GM21619 (cell line): ENCODE measurements around the gene PROSER3.
"Not testable (repeated sequence)": the region's sequence is repeated elsewhere in the genome, so short reads cannot be mapped to it uniquely, and the experiment has no call there.

Source experiments
- ATAC-seq: cut with Tn5 transposase; IDR thresholded peaks from one replicate; pipeline ENCODE4 v1.9.1; 2021; ENCODE audit not compliant: unreplicated experiment

Gene PROSER3

GRCh38 chr19:35753634-35754369, 4.2 kb upstream of the PROSER3 start:
- ATAC-seq = no peak

- ATAC-seq = no peak
Measured at GRCh38 chr19:35754370-35755130, 3.4 kb upstream of the PROSER3 start.

GRCh38 chr19:35755131-35755549, 2.8 kb upstream of the PROSER3 start:
- no peak for ATAC-seq

GRCh38 chr19:35755550-35756376, 2.2 kb upstream of the PROSER3 start:
- no peak for ATAC-seq

GRCh38 chr19:35756377-35757230, 1.4 kb upstream of the PROSER3 start, which contains the start of gene HSPB6:
TSS of gene HSPB6 (minus strand) at chr19:35757029. CDS start at chr19:35757008, 21 bp downstream.
- ATAC-seq = no peak

- peak; percentile 9 for ATAC-seq
Measured at GRCh38 chr19:35757231-35757748, 686 bp upstream of the PROSER3 start.

GRCh38 chr19:35759697-35760096, 1.7 kb downstream of the PROSER3 start:
- no peak for ATAC-seq

GRCh38 chr19:35760711-35761349, 2.9 kb downstream of the PROSER3 start:
- no peak for ATAC-seq

- no peak for ATAC-seq
Measured at GRCh38 chr19:35764432-35765315, 6.7 kb downstream of the PROSER3 start.

GRCh38 chr19:35766571-35767104, 8.7 kb downstream of the PROSER3 start:
- no peak for ATAC-seq

GRCh38 chr19:35767288-35768081, 9.5 kb downstream of the PROSER3 start:
- ATAC-seq = no peak

GRCh38 chr19:35768082-35768421, 10.1 kb downstream of the PROSER3 start:
- ATAC-seq = no peak

GRCh38 chr19:35772362-35772761, 14.4 kb downstream of the PROSER3 start:
- ATAC-seq = not testable (repeated sequence)

- ATAC-seq = no peak
Measured at GRCh38 chr19:35773020-35773806, 15.2 kb downstream of the PROSER3 start.

- ATAC-seq = no peak
Measured at GRCh38 chr19:35774274-35775045, 16.5 kb downstream of the PROSER3 start.

- peak; percentile 11 for ATAC-seq
Measured at GRCh38 chr19:35775046-35775297, 17.0 kb downstream of the PROSER3 start.
